SK-N-SH (cell line): ENCODE results near the gene ABCA1.

Experiments used
- CHD2 ChIP-seq: fragments of 150-350 bp; IDR thresholded peaks from 2 replicates; pipeline ENCODE4 v1.6.1; 2018; ENCODE audit warnings: low read length; ENCODE audit not compliant: partially characterized antibody
- EP300 ChIP-seq, 2 experiments: IDR thresholded peaks; 2 replicates each; pipeline versions ENCODE4 v1.4.0 to v1.6.1; 2012; ENCODE audit warnings: borderline replicate concordance in 1 of 2, low read depth in 1 of 2, low read length in 1 of 2
- EZH2phosphoT487 ChIP-seq: fragments of 200-600 bp; sonication (generic); IDR thresholded peaks from 2 replicates; pipeline ENCODE4 v1.6.1; 2017; ENCODE audit warnings: low read depth, mixed run types, mild to moderate bottlenecking, antibody characterized with exemption, moderate library complexity, borderline replicate concordance
- MXI1 ChIP-seq: IDR thresholded peaks from 2 replicates; pipeline ENCODE4 v1.6.1; 2012; ENCODE audit warnings: mild to moderate bottlenecking, low read depth, low read length, improper control_type of control experiment
- RAD21 ChIP-seq: IDR thresholded peaks from 2 replicates; pipeline ENCODE4 v1.6.1; 2012; ENCODE audit warnings: mild to moderate bottlenecking, low read length
- SIN3A ChIP-seq: IDR thresholded peaks from 2 replicates; pipeline ENCODE4 v1.6.1; 2012; ENCODE audit warnings: low read depth, mild to moderate bottlenecking, low read length, moderate library complexity, borderline replicate concordance
- TCF12 ChIP-seq: IDR thresholded peaks from 2 replicates; pipeline ENCODE4 v1.4.0; 2012
- TF ChIP-seq, protein P1 (sequence below): fragments of 200-600 bp; sonication (generic); IDR thresholded peaks from 2 replicates; pipeline ENCODE4 v1.6.1; 2017; ENCODE audit warnings: antibody characterized with exemption, mild to moderate bottlenecking, moderate library complexity
- TF ChIP-seq, protein P2 (sequence below): IDR thresholded peaks from 2 replicates; pipeline ENCODE4 v1.4.0; 2012; ENCODE audit warnings: low read depth

DNA sequence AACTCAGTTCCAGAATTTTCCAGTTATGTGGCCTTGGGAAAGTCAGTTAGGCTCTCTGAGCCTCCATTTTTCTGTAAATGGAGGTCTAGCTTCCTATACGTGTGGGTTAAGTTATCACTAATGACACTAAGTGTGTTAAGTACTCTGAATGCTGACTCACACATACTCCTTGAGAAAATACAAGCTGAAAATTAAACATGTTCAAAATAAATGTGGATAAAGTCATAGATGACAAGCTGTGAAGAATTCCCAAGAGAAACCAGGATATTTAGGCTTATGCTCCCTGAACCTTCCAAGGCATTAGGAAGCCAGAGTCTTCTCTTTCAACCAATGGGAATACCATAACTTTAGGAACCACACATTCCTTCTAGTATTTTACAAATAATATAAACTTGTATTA is 58.1 kb downstream of the ABCA1 start:
- TF ChIP-seq, protein P1, sequence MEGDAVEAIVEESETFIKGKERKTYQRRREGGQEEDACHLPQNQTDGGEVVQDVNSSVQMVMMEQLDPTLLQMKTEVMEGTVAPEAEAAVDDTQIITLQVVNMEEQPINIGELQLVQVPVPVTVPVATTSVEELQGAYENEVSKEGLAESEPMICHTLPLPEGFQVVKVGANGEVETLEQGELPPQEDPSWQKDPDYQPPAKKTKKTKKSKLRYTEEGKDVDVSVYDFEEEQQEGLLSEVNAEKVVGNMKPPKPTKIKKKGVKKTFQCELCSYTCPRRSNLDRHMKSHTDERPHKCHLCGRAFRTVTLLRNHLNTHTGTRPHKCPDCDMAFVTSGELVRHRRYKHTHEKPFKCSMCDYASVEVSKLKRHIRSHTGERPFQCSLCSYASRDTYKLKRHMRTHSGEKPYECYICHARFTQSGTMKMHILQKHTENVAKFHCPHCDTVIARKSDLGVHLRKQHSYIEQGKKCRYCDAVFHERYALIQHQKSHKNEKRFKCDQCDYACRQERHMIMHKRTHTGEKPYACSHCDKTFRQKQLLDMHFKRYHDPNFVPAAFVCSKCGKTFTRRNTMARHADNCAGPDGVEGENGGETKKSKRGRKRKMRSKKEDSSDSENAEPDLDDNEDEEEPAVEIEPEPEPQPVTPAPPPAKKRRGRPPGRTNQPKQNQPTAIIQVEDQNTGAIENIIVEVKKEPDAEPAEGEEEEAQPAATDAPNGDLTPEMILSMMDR: no peak
- no peak for TF ChIP-seq EZH2phosphoT487
- TF ChIP-seq, protein P2, sequence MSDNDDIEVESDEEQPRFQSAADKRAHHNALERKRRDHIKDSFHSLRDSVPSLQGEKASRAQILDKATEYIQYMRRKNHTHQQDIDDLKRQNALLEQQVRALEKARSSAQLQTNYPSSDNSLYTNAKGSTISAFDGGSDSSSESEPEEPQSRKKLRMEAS: no peak
- TF ChIP-seq SIN3A: no peak
- TF ChIP-seq EP300 (IDR thresholded peaks at IDR 0.05; ENCODE audit: borderline replicate concordance in 1 of 2, low read depth in 1 of 2, low read length in 1 of 2): no peak
- no peak for TF ChIP-seq RAD21
- no peak for TF ChIP-seq TCF12
- TF ChIP-seq MXI1: no peak
- TF ChIP-seq CHD2: no peak
